Motor neuron (in vitro differentiated cells): Measurements from ENCODE around the gene ANKRD30BL. TPM values are rescaled to one million over a fixed set of nuclear protein-coding genes. Genes with fewer than 3 reads are reported as not detected.
"Not testable (repeated sequence)": the region's sequence is repeated elsewhere in the genome, so short reads cannot be mapped to it uniquely, and the experiment has no call there.

Source experiments
- ATAC-seq, 8 experiments: fragments of 200-7000 bp; cut with Tn5 transposase; replicated peaks in 6 of 8; 2 replicates each; pipeline ENCODE4 v1.8.0; 2021; ENCODE audit warnings: mild to moderate bottlenecking in 8 of 8, moderate library complexity in 8 of 8
- H3K27ac ChIP-seq, 2 donors: fragments of 250-450 bp; sonication (Bioruptor Pico); 2 replicates each; pipeline ENCODE4 v1.9.0; 2021; ENCODE audit warnings: antibody characterized with exemption in 2 of 2, mild to moderate bottlenecking in 2 of 2, moderate library complexity in 1 of 2
- H3K4me1 ChIP-seq, 2 donors: fragments of 250-450 bp; sonication (Bioruptor Pico); replicated peaks in 1 of 2; 2 replicates each; pipeline ENCODE4 v1.6.1; 2021; ENCODE audit warnings: antibody characterized with exemption in 2 of 2, mild to moderate bottlenecking in 2 of 2, moderate library complexity in 1 of 2
- H3K4me3 ChIP-seq, 5 donors: fragments of 250-450 bp; sonication (Bioruptor Pico); 2 replicates each; pipeline ENCODE4 v1.9.0; 2021; ENCODE audit warnings: antibody characterized with exemption in 5 of 5, mild to moderate bottlenecking in 5 of 5, moderate library complexity in 4 of 5
- WGBS, 10 experiments: fragments of 450-650 bp; shearing (Covaris generic); methylation state at CpG; one replicate each; pipeline ENCODE4 v1.0.0; 2022; 5-methylcytosine and 5-hydroxymethylcytosine counted together
- in situ Hi-C, 9 experiments: fragments of 400-800 bp; cut with MboI; loops; one replicate each; pipeline ENCODE4 v1.15.0; 2021; ENCODE audit warnings: low sequenced_read_pairs in 9 of 9, low pct_unique_long_range_greater_than_20kb in 2 of 9; ENCODE audit not compliant: unreplicated experiment in 9 of 9
- total RNA-seq, 8 experiments: library from RNA; unstranded; fragments of 300-600 nt; gene quantifications; 2 replicates each; pipeline versions ENCODE4 v1.2.3 to v1.2.4, GENCODE V29; 2022

Gene ANKRD30BL
- total RNA-seq, result under 1 TPM in 7 of 8 experiments, not detected in 1; 0.07 to 0.95 (median 0.45) TPM

DNA sequence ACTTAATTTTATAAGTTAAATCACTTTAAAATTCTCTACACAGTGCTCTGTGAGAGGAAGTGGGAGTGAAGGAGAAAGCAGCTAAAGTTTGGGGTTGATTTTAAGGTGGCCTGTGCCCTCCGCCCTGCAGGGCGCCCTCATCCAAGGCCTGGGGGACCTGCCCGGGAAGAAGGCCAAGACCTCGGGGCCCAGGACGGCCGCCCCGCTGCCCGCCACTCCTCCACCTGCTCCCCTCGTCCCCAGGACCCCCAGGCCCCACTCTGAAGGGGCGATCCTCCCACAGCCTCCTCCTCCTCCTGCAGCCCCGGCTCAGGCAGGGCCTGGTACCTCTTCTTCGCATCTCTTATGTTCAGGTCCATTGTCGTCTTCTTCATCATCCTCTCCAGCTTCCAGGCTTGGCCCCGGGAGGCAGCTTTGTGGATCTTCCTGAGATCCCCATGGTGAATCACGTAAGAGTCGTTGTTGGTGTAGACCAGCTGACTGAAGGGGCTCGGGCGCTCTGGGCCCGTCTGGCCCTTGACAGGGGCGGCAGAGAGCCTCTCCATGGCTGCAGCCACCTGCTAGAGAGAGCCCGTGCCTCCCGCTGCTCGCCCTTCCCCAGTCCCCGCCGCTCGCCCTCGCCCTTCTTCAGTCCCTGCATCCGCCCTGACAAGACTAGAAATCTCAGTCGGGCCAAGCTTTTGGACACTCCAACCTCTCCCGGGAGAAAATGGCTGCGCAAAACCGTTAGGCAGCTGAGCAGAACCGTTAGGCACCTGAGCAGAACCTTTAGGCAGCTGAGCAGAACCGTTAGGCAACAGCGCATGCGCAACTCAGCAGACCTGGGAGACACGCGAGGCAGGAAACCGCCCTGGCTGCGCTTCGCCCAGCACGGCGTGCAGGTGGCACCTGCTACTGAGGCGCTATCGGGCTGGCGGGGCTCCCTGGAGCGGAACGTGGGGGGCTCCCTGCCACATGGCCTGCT lies at the start of gene ANKRD30BL:
TSS of gene ANKRD30BL (minus strand) at position 792 of the 964 bp plus-strand sequence. CDS start at position 545, 247 bp downstream.
- H3K4me3 ChIP-seq, H3K27ac ChIP-seq, ATAC-seq, in situ Hi-C loops, H3K4me1 ChIP-seq: not testable (repeated sequence)
- WGBS, 10 experiments, result 80 to 83% methylated on average over 1 to 5 of the region's 48 CpGs; no CpG with 5 or more reads in 8 of the 10 experiments

DNA sequence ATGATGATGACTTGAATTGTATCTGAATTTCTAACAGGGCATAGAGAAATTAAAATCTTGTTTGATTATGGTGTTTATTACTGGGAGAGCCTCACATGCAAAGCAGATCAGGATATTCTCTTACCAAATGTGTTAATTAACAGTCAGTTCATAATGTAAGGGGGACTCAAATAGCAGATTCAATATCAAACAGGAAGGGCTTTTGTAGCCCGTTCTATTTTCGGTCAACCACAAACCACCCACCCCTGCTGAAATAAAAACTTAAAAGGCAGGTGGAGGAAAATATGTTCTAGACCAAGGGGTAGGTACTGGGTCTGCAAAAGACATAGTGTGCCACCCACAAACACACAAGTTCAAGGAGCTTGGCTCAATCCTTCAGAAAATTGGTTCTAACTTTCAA lies 41.1 kb upstream of the ANKRD30BL start:
- H3K4me1 ChIP-seq, in situ Hi-C loops, H3K27ac ChIP-seq, H3K4me3 ChIP-seq, ATAC-seq: not testable (repeated sequence)
- no CpG with 5 or more reads among the region's 2 CpGs for WGBS, 10 experiments

DNA sequence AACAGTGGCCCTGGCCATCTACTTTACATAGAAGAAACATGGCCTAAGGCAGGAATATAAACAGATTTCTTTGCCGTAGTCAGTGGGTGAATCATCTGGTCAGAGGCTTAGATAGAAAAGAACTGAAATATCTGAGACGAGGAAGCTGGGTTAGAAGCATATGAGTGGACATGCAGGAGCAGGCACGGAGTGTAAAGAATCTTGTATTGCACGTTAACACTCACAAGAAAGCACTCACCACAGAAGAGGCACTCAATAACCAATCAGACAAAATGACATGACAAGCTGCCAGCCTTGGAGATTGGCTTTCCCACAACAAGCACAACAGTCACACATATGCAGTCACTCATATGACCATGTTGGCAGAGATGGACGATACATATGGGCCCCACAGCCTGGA lies 31.1 kb upstream of the ANKRD30BL start:
- H3K4me3 ChIP-seq, ATAC-seq, H3K4me1 ChIP-seq, H3K27ac ChIP-seq, in situ Hi-C loops: not testable (repeated sequence)
- WGBS, 10 experiments, result 20% methylated on average over 1 of the region's 5 CpGs; no CpG with 5 or more reads in 9 of the 10 experiments

GRCh38 chr2:132167100-132167499 lies 5.3 kb upstream of the ANKRD30BL start:
- H3K27ac ChIP-seq, H3K4me1 ChIP-seq, H3K4me3 ChIP-seq, in situ Hi-C loops, ATAC-seq: not testable (repeated sequence)
- no CpG with 5 or more reads among the region's 1 CpG for WGBS, 10 experiments

DNA sequence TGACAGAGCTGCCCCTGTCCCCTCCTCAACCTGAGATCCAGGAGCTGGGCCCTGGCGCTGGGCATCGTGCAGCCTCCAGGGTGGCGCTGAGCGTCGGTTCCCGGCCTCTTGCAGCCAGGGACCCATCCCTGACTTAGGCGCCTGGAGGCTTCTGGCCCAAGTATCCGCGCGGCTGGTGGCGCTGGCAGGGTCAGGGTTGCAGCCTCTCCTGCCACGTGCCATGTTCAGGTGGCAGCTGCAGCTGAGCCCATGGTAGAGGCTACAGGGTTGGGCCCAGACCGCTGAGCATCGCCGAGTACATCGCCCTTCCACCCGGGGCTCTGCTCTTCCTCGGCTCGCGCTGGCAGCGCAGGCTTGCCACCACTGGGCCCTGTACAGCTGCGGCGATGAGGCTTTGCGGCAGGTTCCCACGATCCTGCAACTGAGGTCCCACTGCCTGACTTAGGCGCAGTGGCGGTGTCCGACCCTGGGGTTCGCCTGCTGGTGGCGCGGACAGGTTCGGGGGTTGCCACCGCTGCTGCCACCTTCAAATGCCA lies 441 bp upstream of the ANKRD30BL start:
- 98 to 100% methylated on average over 2 to 8 of the region's 33 CpGs; no CpG with 5 or more reads in 8 of the 10 experiments for WGBS, 10 experiments
- H3K4me3 ChIP-seq, H3K4me1 ChIP-seq, H3K27ac ChIP-seq, ATAC-seq, in situ Hi-C loops: not testable (repeated sequence)

- H3K4me1 ChIP-seq, ATAC-seq, H3K4me3 ChIP-seq, H3K27ac ChIP-seq, in situ Hi-C loops: not testable (repeated sequence)
- 0 to 57% (median 17%) methylated on average over 1 to 3 of the region's 4 CpGs; no CpG with 5 or more reads in 6 of the 10 experiments for WGBS, 10 experiments
Measured at GRCh38 chr2:132146774-132147173, 15.0 kb downstream of the ANKRD30BL start.
